GM10266 (cell line): ENCODE data around the gene OR10H5.
"Not testable (repeated sequence)": the region's sequence is repeated elsewhere in the genome, so short reads cannot be mapped to it uniquely, and the experiment has no call there.

Experiments used
- DNase-seq: peaks from one replicate; pipeline ENCODE4 v3.0.0; 2012; ENCODE audit errors: extremely low spot score
- CTCF ChIP-seq: IDR thresholded peaks from 2 replicates; pipeline ENCODE4 v1.5.1; 2012; ENCODE audit warnings: mild to moderate bottlenecking, low read depth; ENCODE audit not compliant: control insufficient read depth, insufficient read depth; ENCODE audit errors: missing control alignments

The OR10H5 gene

GRCh38 chr19:15829786-15830185, 42.3 kb downstream of the OR10H5 start:
- no peak for TF ChIP-seq CTCF
- no peak for DNase-seq

- DNase-seq = no peak
- TF ChIP-seq CTCF = no peak
Observed at GRCh38 chr19:15831626-15832025, 44.2 kb downstream of the OR10H5 start.

GRCh38 chr19:15834232-15834631, 46.8 kb downstream of the OR10H5 start:
- DNase-seq = not testable (repeated sequence)

- not testable (repeated sequence) for DNase-seq
Observed at GRCh38 chr19:15835565-15836329, 48.3 kb downstream of the OR10H5 start.

GRCh38 chr19:15836330-15837220, 49.1 kb downstream of the OR10H5 start:
- TF ChIP-seq CTCF = no peak
- peak; percentile 93 for DNase-seq

- DNase-seq = no peak
- TF ChIP-seq CTCF = no peak
Observed at GRCh38 chr19:15837221-15837731, 49.8 kb downstream of the OR10H5 start.

GRCh38 chr19:15838351-15838750, 50.9 kb downstream of the OR10H5 start:
- no peak for DNase-seq
- TF ChIP-seq CTCF = no peak

GRCh38 chr19:15839888-15840287, 52.4 kb downstream of the OR10H5 start:
- not testable (repeated sequence) for DNase-seq

GRCh38 chr19:15840833-15841232, 53.4 kb downstream of the OR10H5 start:
- TF ChIP-seq CTCF = no peak
- no peak for DNase-seq
